Urothelium cell line (cell line): ENCODE data around the gene COG6.
A peak's percentile ranks its signal among the peaks of the same experiment; 100 is the strongest.

Experiments
- DNase-seq: peaks from one replicate; pipeline ENCODE4 v3.0.0; 2011; ENCODE audit warnings: low spot score, mixed read lengths
- FAIRE-seq: peaks from 2 replicates; lab custom pipeline; 2011; peaks lifted over from hg19 to GRCh38; lab: Jason Lieb, UNC

COG6 gene

DNA sequence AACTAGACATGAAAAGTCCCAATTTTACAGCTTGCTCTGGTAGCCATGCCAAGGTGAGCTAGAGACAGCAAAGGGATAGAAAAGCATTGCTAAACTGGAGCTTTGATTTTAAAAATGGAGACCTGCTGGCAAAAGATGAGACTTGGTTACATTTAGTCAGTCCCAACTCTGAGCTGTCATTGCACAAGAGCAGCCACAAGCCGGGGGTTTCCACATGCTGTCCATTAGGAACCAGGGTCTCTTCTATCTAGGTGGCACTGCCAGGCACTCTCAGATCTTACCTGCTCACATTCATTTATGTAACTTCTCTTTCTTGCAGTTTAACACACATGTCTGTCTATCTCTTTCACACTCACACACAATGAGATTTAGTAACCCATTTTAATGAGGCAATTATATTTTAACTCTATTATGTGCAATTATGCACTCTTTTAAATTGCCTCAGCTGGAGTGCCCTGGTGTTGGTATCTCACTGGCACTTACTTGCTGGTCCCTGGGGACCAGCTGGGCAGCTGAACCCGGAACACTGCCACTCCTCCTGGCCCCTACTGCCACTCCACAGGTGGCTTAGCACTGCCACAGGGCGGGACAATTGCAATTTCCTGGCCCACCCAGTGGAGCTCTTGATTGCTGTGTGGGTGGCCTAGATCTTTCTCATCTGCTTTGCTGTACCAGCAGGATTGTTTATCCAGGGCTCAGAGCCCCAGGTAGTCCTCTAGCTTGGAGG lies 112.5 kb downstream of the COG6 start:
- no peak for FAIRE-seq
- DNase-seq: no peak

DNA sequence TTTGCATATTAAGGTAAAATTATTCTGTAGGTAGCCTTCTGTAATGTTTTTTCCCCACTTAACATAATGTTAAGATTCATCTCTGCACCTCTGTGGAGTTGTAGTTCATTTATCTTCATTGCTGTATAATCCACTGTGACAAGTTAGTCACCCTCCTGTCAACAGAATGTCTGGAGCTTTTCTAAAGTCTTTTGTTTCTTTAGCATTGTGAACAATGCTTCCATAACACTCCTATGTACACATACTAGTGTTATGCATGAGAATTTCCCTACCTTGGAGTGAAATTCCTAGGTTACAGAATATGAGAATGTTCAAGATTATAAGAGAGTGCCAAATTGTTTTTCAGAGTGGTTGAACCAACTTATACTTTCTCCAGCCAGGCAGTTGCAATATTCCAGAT lies 113.5 kb downstream of the COG6 start:
- FAIRE-seq: no peak

DNA sequence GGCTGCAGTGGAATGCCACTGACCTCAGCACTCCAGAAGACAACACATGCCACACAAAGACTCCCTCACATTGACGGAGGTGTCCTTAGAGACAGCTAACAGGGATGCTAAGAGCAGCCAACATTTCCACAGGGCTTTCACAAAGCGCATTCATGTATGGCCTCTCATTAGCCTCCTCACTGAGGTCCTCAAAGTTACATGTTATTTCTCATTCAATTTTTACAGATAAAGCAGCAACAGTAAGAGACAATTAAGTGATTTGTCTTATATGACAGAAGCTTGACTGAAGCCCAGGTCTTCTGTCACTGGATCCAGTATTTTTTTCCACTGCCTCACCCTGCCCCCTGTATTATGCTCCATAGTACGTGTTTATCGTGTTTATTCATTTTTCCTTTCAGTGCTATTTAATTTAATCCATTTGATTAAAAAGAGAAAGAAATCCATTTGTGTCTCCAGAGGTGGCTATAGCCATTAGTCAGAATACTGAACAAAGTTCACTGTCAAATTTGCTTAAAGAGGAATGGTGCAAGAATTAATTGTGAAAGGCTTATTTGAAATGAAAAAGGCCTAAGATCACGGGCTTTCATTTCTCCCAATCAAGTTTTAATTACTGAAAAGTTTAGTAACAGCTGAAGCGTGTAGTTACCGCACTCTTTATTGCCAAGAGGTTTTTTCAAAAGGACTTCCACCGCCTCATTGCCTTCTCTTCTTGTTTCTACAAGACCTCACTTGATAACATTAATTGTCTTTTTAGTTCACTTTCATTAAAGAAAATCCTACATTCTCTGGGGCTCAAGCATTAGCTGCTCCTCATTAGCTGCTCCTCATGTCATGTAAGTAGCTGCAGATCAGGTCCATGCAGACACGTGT lies 115.0 kb downstream of the COG6 start:
- DNase-seq (no peak), FAIRE-seq (no peak)

More for the DNA sequence above, 113.5 kb downstream of the COG6 start:
- no peak for DNase-seq

DNA sequence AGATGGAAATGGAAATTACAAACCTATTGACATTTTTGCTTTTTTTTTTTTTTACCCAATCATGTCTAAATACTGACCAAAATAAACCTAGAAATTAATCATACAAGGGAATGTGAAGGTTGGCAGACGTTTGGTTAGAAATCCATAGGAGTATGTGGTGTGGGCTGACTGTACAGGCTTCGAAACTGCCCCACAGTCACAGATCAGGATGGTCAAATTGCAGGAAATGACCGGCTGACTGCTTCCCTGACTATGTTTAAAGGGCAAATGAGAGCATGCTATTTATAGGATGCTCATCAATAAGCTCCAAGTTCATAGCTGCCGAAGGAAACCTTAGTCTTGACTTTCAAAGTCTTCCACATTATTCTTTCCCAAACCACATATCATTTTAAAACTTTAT lies 118.4 kb downstream of the COG6 start:
- DNase-seq: no peak
- FAIRE-seq: no peak

DNA sequence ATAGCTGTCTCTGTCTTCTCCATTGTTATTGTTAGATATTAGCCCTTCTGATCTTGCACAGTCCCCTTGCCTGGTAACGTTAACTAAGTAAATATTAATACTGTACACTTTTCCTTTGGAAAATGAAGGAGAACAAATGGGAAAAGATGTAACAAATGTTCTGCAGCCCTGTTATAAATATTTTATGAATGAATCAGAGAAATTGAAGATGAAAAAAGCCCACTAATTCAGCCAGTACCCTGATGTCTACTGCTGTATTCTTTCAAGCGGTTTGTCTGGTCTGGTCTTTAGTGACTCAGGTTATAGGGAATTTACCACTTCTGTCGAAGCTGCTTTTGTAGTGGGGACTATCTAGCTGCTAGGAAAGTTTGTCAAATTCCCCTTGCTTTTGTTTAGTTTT lies 121.0 kb downstream of the COG6 start:
- FAIRE-seq (no peak), DNase-seq (peak; percentile 40)

DNA sequence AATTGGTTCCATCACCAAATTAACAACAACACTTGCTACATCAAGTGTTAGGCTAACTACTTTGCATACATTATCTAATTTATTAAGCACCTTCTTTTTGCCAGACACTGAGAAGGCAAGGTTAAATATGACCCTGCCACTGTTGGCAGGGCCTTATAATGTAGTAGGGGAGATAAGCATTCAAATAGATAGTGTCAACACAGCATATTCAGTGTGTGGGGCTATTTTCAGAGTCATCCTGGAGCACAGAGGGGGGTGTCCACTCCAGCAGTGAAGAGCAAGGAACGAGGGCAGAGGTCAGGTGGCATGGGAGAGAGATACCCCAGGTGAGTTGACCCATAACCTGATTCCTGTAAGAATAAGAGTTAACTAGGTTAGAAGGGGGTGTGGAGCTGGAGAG lies 121.6 kb downstream of the COG6 start:
- no peak for DNase-seq
- FAIRE-seq: no peak

DNA sequence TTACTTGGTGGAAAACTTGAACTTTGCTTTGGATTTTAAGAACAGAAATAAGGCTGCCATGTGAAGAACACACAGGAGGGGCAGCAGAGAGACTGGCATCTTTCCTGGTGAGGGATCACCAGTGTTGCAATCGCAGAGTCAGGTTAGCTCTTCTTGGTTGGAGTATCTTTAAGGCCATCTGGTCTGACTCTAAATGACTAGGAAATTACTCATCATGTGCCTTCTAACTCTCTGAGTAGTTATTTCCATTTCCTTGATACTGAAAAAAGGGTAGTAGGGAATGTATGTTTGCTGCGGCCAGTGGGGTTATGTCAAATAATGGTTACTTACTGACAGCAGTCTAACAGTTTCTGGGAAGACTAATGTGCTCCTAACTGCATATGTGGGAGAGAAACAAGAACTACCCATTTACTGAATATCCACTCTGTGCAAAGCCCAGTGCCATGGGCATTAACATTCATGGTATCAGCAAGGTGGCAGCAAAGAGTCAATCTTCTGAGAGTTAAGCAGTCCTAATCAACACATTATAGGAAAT lies 122.1 kb downstream of the COG6 start:
- FAIRE-seq (no peak), DNase-seq (peak; percentile 56)

DNA sequence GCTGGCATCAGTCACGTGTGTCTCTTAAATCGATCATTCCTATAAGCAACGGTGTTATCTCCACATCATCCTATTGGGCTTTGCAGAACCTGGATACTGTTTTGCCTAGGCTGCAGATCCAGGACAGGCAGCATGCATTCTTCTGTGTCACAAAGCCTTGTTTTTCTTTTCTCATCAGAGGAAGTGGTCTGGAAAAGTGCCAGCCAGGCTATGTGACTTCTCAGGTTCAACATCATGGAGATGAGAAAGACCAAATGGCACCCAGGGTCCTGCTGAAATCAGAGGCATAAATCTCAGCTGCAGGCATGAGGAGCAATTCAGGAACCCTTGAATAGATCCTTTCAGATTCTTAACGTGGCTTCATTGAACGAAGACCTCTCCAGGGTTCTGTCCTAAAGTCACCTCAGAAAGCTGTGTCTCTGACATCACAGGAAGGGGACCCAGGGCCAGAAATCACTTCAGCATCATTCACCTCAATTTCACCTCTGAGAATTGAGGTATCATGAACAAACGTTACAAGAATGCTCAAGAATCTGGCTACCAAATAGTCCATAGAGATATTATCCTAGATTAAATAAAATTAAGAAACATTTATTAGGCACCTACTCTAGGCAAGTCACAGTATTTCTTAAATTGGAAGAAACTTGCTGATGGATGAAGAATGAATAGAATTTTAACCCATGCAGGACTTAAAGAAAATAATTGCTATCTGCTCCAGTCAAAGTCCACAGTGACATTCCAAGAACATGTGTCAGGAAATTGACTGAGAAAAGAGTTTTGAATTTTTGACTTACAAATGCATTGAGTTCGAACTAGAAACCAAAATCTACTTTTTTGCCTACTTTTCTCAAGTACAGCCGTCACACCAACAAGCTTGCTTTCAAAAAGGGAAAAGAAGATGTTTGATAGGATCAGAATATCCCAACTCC lies 124.1 kb downstream of the COG6 start:
- no peak for FAIRE-seq
- DNase-seq: no peak

DNA sequence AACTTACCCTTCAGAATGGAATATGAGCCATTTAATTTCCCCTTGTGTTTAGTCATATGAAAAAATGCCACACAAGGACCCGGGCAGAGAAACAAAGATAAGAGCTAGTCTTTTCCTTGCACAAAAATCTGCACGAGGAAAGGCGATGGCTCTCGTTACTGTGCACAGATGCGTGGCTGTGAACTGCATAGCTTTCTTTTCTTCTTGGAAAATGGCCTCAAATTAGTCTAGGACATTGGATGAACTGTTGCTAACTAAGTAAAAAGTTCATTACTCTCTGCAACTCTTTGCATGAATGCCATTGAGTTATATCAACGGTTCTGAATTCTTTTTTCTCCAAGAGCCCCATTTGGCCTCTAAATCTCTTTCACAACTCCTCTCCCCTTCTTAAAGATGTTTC lies 125.2 kb downstream of the COG6 start:
- DNase-seq (no peak), FAIRE-seq (no peak)

DNA sequence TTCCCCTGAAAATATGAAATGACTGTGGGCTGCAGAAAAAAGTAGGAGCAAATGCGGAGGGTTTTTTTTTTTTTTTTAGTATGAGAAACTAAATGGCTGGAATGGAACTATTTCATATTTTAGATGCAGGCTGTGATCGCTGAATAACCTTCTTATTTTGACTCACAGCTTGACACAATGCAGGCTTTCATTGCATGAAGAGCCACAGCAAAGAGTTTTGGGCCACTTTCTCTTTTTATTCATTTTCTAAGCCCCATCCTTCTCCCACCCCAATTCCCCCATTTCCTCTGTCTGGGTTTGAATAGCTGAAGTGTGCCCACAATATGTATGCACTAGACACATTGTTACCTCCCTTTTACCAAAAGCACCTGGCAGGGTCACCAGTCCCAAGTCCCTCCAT lies 125.9 kb downstream of the COG6 start:
- DNase-seq (no peak), FAIRE-seq (no peak)

DNA sequence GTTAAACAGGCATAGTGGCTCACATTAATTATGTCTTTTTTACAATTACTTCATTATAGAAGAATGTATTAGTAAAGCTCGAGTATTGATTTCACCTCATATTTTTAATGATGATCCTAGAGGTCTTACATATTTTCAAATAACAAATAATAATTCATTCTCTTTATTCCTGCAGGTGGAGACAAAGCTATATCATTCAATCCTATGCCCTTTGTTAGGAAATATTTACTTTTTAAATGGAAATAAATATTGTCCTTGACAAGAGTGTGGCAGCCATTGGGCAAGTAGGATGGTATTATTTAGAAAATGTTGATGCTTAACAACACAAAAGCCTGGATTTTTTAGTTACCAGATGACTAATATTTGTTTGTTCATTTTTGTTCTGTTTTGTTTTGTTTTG lies 127.6 kb downstream of the COG6 start:
- FAIRE-seq: no peak
- no peak for DNase-seq

DNA sequence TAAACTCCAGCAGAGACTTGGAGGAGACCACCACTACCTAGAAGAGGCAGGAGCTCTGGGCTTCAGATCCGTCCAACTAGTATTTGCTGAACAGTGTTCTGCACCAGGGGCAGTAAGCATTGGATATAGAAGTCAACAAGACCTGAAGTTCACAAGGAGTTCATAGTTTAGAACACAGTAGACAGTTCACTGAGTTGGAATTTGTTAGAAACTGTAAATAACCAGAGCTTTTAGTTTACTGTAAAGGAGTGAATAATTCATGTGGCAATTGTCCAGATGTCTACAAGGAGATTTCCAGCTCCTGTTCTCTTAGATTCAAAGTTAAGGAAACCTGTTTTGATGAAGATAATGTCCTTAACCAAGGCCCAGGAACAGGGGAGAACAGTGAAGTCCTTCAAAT lies 128.9 kb downstream of the COG6 start:
- FAIRE-seq (no peak), DNase-seq (no peak)

DNA sequence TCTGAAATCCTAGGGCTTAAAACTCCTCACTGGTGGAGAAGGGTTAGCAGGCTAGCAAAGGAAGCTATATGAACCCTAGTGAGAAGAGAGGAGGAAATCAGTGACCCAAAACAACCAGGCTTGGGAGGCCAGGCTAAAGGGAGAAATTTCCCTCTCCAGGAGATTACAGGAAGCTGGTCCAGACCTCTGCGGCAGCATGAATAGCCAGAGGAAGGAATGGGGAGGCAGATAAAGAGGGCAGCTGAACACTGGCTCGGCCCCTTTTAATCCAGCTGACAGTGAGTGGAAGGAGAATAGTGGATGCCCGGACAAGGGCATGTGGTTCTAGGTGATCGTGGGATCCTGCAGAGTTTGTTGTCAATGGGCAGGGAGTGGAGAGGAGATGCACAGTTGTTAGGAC lies 130.6 kb downstream of the COG6 start:
- no peak for FAIRE-seq

DNA sequence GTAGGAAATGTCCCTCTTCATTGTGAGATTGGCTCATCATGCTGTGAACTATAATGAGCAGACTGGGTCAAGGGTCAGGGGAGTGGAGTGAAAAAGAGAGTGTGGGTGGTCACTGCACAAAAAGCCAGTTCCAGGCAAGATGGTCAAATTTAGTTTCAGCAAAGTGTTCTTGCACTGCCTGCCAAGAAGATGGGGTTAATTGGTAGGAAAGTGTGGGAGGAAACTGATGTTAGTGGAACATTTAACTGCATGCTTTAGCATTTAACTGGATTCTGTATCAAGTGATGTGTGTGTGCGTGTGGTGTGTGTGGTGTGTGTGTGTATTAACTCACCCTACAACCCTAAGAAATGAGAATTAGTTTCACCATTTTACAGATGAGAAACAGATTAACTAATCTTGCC lies 131.6 kb downstream of the COG6 start:
- no peak for FAIRE-seq
- DNase-seq: no peak

More for the DNA sequence above, 130.6 kb downstream of the COG6 start:
- DNase-seq: no peak

DNA sequence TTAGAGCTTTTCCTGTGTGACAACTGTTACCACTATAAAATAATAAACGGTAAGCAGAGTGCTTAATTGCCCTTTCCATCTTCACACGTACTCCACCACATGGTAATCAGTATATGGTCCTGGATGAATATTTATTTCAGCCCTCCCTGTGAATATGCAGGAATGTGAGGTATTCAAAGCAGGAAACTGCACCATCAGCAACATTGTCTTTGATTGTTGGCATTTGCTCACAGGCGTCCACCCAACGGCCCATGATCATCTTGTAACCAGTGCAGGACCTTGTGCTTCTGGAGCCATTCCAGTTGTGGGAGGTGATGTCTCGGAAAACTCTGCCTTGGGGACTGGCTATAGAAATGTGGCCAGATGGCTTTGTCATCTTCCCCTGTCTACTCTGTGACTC lies 132.6 kb downstream of the COG6 start:
- DNase-seq: no peak
- no peak for FAIRE-seq

DNA sequence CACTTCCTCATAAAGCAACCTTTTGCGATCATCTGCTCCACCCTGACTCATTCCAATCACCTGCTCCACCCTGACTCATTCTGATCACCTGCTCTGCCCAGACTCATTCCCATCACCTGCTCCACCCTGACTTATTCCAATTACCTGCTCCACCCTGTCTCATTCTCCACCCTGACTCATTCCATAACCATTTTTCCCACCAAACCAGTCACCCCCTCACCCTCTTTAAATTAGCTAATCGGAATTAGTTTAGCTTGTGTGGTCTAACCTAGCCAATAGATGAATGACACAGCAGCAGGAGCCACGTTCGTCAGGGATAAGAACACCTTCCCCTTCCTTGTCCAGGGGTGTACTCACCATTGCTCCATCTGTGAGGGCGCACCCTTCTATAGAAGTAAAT lies 134.0 kb downstream of the COG6 start:
- FAIRE-seq: no peak
- no peak for DNase-seq
